Inflammatory macrophage treated with lipopolysaccharide for 1 hour (primary cell): ENCODE results near the gene DUS1L.

ENCODE experiments used
- DNase-seq, 2 donors: peaks; one replicate each; pipeline ENCODE4 v3.0.0-alpha.2; 2020 to 2022

Gene DUS1L

GRCh38 chr17:82065638-82066303 is at the start of gene DUS1L:
Gene DUS1L, minus strand, starts transcription at chr17:82065804. Its CDS starts 745 bp downstream, at chr17:82065059.
- DNase-seq, result peak; percentile 45 to 78

- no peak for DNase-seq
Observed at GRCh38 chr17:82114872-82115271, 49.3 kb upstream of the DUS1L start.

- no peak for DNase-seq
Observed at GRCh38 chr17:82114447-82114846, 48.8 kb upstream of the DUS1L start.

GRCh38 chr17:82113941-82114340 is 48.3 kb upstream of the DUS1L start:
- no peak for DNase-seq

- DNase-seq, result no peak
Observed at GRCh38 chr17:82113422-82113821, 47.8 kb upstream of the DUS1L start.

GRCh38 chr17:82112914-82113311 is 47.3 kb upstream of the DUS1L start:
- peak in 1 of 2 donors; percentile 9 for DNase-seq

- DNase-seq, result no peak
Observed at GRCh38 chr17:82112181-82112913, 46.7 kb upstream of the DUS1L start.

GRCh38 chr17:82110298-82110697 is 44.7 kb upstream of the DUS1L start:
- no peak for DNase-seq

- no peak for DNase-seq
Observed at GRCh38 chr17:82108961-82109475, 43.4 kb upstream of the DUS1L start.

- DNase-seq, result no peak
Observed at GRCh38 chr17:82108496-82108945, 42.9 kb upstream of the DUS1L start.

GRCh38 chr17:82108038-82108437 is 42.4 kb upstream of the DUS1L start:
- DNase-seq, result no peak

GRCh38 chr17:82107341-82107860 is 41.8 kb upstream of the DUS1L start:
- no peak for DNase-seq

GRCh38 chr17:82106688-82107305 is 41.2 kb upstream of the DUS1L start:
- DNase-seq, result no peak

- DNase-seq, result peak; percentile 25 to 34
Observed at GRCh38 chr17:82105882-82106687, 40.5 kb upstream of the DUS1L start.

GRCh38 chr17:82105417-82105881 is 39.8 kb upstream of the DUS1L start:
- DNase-seq, result no peak

GRCh38 chr17:82104797-82105416 is 39.3 kb upstream of the DUS1L start:
- no peak for DNase-seq

- DNase-seq, result no peak
Observed at GRCh38 chr17:82103553-82104451, 38.2 kb upstream of the DUS1L start.

- DNase-seq, result no peak
Observed at GRCh38 chr17:82101767-82102679, 36.4 kb upstream of the DUS1L start.

- no peak for DNase-seq
Observed at GRCh38 chr17:82101301-82101715, 35.7 kb upstream of the DUS1L start.
